Loucy (cell line): ENCODE results near the gene ERCC5.

Experiments
- EZH2phosphoT487 ChIP-seq: fragments of 200-600 bp; IDR thresholded peaks from 2 replicates; pipeline ENCODE4 v1.6.1; 2018; ENCODE audit warnings: antibody characterized with exemption, mild to moderate bottlenecking, moderate library complexity, borderline replicate concordance
- TF ChIP-seq, protein P1 (sequence below): fragments of 200-600 bp; sonication (generic); conservative IDR thresholded peaks from 2 replicates; pipeline ENCODE4 v1.5.1; 2014; ENCODE audit warnings: mild to moderate bottlenecking, antibody characterized with exemption, low read length

GRCh38 chr13:102845289-102845629 lies 573 bp upstream of the ERCC5 start:
- TF ChIP-seq, protein P1, sequence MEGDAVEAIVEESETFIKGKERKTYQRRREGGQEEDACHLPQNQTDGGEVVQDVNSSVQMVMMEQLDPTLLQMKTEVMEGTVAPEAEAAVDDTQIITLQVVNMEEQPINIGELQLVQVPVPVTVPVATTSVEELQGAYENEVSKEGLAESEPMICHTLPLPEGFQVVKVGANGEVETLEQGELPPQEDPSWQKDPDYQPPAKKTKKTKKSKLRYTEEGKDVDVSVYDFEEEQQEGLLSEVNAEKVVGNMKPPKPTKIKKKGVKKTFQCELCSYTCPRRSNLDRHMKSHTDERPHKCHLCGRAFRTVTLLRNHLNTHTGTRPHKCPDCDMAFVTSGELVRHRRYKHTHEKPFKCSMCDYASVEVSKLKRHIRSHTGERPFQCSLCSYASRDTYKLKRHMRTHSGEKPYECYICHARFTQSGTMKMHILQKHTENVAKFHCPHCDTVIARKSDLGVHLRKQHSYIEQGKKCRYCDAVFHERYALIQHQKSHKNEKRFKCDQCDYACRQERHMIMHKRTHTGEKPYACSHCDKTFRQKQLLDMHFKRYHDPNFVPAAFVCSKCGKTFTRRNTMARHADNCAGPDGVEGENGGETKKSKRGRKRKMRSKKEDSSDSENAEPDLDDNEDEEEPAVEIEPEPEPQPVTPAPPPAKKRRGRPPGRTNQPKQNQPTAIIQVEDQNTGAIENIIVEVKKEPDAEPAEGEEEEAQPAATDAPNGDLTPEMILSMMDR, result no peak
- TF ChIP-seq EZH2phosphoT487, result no peak
